Activated effector memory CD4-positive, alpha-beta T cell treated with anti-CD3 and anti-CD28 coated beads, Interleukin-2, amount 50 U/mL, for 16 hours (primary cell): ENCODE data around the gene PRKG1.

ENCODE experiments used
- DNase-seq: peaks from one replicate; pipeline ENCODE4 v3.0.0-alpha.2; 2020

Gene PRKG1

GRCh38 chr10:52257692-52258075 is 1183.4 kb downstream of the PRKG1 start:
- no peak for DNase-seq

DNA sequence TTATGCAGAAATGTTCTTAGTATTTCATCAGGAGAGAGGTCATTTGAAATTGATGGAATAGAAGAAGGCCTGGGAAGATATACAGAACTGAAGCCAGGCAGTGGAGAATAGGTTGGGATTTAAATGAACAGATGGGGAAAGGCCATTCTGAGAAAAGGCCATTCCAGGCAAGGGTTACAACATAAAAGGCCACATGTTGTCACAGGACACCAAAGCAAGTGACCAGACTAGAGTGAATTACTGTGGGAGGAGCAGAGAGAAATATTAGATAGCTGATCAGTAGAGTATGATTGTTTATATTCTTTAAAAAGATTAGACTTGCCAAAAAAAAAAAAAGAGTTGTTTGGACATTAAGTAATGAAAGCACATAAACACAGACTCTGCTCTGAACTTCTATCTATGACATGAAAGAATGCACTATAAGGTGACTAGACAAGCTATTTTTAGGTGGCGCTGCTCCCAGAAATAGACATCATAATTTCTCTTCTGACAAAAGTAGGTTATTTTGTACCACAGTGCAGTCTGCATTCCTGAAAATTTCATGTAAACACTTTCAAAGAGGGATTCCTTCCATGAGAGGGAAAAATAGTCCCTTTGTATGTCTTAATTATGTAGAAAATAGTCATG is 1184.6 kb downstream of the PRKG1 start:
- DNase-seq = no peak

- DNase-seq = no peak
Measured at GRCh38 chr10:52259426-52259812, 1185.1 kb downstream of the PRKG1 start.

GRCh38 chr10:52261362-52261761 is 1187.1 kb downstream of the PRKG1 start:
- no peak for DNase-seq

GRCh38 chr10:52265131-52265926 is 1191.0 kb downstream of the PRKG1 start:
- no peak for DNase-seq

DNA sequence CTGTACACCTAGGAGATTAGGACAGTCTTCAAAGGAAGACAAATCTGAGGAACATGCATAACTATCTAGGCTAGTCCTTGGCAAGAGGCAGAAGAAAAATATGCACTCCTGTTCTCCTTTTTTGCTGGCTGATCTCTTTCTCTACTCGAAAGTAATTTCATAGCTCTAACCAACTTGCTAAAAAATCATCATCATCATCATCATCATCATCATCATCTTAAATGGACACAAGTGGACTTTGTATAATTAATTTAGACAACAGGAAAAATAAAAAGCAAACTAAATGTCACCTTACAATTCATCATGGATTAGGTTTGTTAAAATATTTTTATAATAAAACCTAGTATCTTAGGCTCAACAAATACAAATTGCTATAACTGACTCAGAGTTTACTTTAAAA is 1192.6 kb downstream of the PRKG1 start:
- no peak for DNase-seq

DNA sequence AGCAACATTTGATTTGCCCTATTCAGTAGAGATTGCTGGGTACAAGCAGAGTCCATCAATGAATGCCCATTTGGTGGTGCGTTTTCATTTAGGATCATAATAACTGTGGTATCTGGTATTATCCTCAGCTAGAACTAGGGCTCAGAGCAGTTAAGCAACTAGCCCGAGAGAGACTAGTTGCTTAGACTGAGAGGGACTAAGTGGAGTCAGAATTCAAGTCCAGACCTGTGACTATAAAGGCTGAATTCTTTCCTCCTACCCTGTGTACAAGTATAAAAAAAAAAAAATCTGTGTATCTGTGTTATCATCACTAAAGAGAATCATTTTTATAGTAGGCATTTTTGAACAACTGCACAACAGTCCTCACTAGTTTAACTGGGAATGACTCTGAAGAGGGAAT is 1194.5 kb downstream of the PRKG1 start:
- DNase-seq = no peak

- no peak for DNase-seq
Measured at GRCh38 chr10:52269233-52269632, 1194.9 kb downstream of the PRKG1 start.

- DNase-seq = no peak
Measured at GRCh38 chr10:52276163-52276562, 1201.9 kb downstream of the PRKG1 start.

- DNase-seq = no peak
Measured at GRCh38 chr10:52276986-52277385, 1202.7 kb downstream of the PRKG1 start.

GRCh38 chr10:52279546-52279945 is 1205.3 kb downstream of the PRKG1 start:
- no peak for DNase-seq

GRCh38 chr10:52280051-52280450 is 1205.8 kb downstream of the PRKG1 start:
- DNase-seq = no peak

GRCh38 chr10:52283174-52283573 is 1208.9 kb downstream of the PRKG1 start:
- no peak for DNase-seq

GRCh38 chr10:52284416-52285013 is 1210.2 kb downstream of the PRKG1 start:
- DNase-seq = no peak

DNA sequence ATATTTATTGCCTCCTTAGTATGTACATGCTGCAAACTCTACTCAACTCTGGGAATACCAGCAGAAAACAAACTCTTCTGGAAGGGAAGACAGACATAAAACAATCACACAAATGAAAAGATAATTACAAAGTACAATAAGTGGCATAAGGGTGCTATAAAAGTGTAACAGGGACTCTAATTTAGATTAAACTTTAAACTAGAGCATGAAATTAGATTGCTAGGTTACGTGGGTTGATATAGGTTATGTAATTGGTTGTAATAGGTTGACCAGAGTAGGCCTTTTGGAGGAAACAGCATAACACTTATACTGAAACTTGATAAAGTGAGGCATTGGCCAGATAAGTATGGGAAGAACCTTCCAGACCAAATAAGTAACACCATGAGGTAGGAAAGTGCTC is 1213.6 kb downstream of the PRKG1 start:
- no peak for DNase-seq

GRCh38 chr10:52297747-52298146 is 1223.5 kb downstream of the PRKG1 start:
- DNase-seq = no peak

GRCh38 chr10:52300599-52301277 is 1226.5 kb downstream of the PRKG1 start:
- DNase-seq = no peak

- DNase-seq = no peak
Measured at GRCh38 chr10:52308251-52309031, 1234.2 kb downstream of the PRKG1 start.

GRCh38 chr10:52312942-52313255 is 1238.6 kb downstream of the PRKG1 start:
- no peak for DNase-seq

DNA sequence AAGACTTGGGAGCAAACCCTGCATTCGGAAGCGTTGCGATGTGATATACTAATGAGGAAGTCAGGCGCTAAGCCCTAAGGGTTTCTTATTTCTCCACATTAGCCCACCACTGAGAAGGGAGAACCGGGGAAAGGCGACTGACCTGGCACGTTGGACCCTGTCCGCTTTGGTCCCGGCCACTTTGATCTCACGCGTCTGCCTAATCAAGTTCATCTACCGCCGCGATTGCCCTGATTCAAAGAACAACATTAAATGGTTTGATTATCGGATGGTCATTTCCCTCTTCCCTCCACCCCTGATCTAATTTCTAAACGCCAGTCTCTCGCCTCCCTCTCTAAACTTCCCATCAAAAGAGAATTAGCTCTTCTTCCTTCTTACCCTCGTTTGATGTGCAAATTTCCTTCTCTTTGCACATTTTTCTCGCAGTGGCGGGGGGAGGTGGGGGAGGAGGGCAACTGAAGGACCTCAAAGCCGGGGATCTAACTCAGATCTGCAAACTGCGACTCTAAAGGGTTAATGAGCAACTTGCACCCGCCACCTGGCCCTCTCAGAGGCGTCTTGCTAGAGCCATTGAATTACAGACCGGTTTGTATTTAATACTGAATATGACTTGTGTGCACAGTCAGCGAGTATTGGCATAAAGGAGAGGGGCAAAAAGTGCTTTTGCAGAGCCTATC is 1239.1 kb downstream of the PRKG1 start:
- DNase-seq = no peak

- no peak for DNase-seq
Measured at GRCh38 chr10:52313933-52314821, 1239.9 kb downstream of the PRKG1 start, which contains the start of gene DKK1. DKK1 (plus strand) TSS chr10:52314281; CDS start chr10:52314435, 154 bp downstream.
